Measurements from ENCODE around the gene CTRB2.
"Not testable (repeated sequence)": the region's sequence is repeated elsewhere in the genome, so short reads cannot be mapped to it uniquely, and the experiment has no call there.

The CTRB2 gene

DNA sequence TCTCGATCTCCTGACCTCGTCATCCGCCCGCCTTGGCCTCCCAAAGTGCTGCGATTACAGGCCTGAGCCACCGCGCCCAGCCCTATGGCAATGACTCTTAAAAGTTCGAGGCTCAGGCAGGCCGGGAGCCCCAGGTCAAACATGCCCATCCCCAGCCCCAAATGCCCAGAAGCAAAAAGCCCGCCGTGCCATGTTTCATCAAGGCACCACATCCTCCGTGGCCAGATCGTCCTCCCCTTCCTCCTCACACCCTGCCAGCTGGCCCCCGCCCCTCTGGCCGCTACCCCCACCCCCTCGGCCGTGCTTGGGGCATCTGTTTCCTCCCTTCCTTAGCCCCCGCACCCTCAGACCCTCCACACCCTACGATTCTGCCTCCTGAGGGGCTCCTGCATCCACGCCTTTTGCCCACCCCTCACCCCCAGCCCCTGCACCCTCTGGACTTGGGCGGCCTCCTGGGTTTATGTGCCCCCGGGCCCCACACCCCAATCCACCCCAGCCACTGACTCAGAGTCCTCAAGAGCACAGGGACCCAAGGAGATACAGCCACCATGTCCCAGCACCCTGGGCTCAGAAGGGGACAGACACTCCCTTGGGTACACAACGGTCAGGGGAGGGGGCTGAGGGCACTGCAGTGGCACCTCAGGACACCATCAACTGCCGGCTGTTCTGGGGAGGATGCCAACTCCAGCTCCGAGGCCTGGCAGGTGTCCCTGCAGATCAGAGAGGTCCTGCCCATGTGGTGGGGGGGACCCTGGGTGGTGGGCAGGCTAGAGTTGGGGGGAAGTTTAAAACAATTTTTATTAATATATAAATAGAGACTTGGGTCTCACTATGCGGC lies 18.9 kb upstream of the CTRB2 start:
- DNase-seq = no peak

DNA sequence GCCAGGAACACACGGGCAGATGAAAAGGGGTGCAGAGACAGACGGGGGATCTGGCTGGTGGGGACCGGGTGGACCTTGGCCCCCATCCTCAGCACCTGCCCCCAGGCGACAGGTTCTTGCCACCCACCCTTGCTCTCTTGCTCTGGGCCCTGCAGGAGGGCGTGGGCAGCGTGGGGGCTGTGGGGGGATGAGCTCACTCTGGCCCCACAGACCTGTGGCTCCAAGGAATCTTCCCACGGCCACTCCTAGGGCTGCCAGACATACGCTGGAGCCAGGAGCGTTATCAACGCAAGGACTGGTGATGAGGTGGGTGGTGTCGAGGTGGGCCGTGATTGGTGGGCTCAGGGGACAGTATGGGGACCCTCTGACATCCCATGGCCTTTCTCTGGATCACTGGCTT lies 18.1 kb upstream of the CTRB2 start:
- DNase-seq = no peak

DNA sequence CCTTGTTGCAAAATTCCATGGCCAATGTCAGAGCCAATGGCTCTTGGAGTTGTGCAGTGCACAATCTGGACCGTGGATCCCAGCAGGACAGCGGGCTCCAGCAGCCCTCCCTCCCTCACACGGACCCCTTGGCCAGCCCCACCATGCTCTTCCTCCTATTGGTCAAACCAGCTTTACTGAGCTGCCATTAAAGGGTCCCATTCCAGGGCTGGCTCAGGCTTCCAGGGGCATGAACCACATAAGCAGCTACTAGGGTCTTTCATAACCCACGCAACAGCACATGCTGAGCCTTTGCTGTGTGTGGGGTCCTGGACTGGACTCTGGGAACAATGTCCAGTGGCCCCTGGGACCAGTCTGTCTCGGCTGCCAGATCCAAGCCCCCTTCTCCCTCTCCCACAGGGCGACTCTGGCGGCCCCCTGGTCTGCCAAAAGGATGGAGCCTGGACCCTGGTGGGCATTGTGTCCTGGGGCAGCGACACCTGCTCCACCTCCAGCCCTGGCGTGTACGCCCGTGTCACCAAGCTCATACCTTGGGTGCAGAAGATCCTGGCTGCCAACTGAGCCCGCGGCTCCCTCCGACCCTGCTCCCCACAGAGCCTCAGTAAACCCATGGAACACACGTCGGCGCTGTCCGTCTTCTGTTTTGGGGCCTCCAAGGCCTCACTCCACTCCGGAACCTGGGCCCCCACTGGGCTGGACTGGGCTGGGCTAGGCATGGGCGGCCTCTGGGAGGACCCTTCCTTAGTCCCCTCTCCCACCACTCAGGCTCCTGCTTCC lies 17.5 kb upstream of the CTRB2 start:
- DNase-seq = no peak

DNA sequence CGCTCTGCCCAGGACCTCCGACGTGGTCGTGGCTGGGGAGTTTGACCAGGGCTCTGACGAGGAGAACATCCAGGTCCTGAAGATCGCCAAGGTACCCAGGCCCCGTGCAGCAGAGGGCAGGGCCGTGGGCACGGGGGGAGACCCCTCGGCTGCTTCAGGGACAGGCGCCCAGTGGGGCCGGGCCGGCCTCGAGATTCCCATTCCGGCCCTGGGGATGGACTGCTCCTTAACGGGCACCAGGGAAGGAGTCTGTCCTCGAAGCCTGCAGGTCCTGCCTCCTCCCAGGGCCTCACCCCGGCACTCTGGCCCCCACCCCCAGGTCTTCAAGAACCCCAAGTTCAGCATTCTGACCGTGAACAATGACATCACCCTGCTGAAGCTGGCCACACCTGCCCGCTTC lies 16.2 kb upstream of the CTRB2 start:
- not testable (repeated sequence) for DNase-seq

DNA sequence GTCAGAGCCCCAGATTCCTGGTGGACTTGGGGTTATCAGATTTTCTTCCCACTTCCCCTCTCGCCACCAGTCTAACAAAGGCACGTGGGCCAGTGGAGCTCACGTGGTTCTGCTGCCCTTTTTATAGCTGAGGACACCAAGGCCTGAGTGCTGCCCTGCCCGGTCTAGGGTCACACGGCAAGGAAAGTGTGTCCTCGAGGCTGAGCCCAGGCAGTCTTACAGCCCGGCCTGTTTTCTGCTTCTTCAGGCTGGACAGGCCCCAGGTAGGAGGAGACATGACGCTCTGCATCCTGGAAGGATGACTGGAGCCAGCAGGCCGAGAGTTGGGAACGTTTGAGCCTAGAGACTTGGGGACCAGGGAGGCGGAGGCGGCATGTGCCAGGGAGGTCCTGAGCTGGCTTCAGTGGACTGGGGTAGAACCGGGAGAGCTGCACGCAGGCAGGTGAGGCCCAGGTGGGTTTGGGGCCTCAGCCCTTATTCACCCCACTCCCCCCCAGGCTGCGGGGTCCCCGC lies 15.4 kb upstream of the CTRB2 start:
- DNase-seq = no peak

DNA sequence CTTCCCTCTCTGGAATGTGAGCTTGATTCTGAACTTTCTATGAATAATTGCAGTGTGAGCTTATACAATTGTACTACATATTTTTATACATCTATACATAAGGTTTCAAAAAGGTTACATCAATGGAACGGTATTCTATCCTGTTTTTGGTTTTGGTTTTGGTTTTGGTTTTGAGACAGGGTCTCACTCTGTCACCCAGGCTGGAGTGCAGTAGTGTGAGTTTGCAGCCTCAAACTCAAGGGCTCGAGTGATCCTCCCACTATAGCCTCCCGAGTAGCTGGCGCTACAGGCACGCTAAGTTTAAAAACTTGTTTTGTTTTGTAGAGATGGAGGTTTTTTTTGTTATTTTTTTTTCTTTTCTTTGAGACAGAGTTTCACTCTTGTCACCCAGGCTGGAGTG lies 12.9 kb upstream of the CTRB2 start:
- DNase-seq = no peak

DNA sequence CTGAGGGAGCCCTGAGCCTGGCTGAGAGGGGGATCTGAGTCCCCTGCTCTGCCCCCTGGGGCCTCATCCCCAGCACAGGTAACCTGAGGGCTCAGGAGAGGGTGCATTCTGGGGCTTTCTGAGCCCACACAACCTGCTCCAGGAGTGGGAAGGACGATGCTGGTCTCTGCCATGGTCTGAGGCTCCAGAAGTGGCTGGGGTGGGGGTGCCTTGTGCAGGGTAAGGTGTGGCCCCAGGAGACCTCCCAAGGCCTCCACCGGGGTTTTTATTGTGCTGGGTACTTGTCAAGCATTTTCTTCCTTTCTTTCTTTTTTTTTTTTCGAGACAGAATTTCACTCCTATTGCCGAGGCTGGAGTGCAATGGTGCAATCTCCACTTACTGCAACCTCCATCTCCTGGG lies 12.1 kb upstream of the CTRB2 start:
- DNase-seq = no peak

DNA sequence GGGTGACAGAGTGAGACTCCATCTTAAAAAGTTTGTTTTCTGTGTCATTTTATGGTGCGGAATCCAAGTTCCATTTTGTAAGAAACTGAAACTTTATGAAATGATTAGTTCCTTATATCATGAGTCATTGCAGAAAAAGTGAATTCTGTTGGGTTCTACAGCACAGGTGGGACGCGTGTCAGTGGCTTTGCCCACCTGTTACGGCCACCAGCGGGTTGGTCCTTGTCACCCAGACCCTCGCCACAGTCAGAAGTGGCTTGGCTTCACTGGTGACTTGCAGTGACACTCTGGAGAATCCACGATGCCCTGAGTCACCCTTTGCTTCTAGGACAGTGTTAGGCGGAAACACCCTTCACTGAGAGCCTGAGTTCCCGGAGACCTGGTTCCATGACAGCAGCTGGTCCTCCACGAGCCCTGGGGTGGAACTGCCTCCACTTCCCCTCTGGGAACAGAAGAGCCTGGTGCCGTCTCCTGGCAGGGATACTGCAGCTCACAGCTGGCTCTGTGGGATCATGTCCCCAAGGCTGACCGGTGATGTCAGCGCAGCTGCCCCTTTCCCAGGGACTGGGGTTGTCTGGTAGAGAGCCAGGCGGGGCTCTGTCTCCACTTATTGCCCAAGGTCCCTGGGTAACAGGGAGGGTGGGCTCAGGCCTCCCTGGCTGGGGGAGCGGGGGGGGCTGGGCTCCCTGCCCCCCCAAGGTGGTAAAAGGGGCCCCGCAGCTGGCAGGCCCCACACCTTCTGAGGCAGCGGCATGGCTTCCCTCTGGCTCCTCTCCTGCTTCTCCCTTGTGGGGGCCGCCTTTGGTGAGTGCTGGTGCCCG lies 11.5 kb upstream of the CTRB2 start, which contains the start of gene CTRB1:
CTRB1 (plus strand) TSS at position 733 of the 821 bp plus-strand sequence; CDS start at position 753, 20 bp downstream.
- DNase-seq = no peak

DNA sequence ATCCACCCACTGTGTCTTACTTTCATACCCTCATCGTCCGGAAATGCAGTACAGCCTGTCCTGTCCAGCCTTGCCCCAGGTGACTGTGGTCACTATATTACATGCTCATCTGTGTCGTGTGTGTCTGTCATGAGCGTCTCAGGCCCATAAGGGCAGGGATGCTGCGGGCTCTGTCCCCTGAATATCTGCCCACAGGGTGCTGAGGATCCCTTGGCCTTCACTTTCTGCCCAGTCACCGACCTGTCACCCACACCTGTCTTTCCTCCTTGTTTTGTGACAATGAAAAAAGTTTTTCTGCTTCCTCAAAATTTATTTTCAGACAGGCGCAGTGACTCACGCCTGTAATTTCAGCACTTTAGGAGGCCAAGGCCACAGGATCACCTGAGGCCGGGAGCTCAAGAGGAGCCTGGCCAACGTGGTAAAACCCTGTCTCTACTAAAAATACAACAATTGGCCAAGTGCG lies 10.5 kb upstream of the CTRB2 start:
- DNase-seq = no peak

DNA sequence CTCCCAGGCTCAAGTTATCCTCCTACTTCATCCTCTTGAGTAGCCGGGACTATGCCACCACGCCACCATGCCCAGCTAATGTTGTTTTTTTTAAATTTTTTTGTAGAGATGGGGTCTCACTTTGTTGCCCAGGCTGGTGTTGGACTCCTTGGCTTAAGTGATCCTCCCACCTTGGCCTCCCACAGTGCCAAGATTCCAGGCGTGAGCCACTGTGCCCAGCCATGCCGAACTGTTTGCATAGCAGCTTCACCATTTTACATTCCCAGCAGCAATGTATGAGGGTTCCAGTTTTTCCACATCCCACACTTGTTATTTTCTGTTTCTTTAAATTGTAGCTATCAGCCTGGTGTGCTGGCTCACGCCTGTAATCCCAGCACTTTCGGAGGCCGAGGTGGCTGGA lies 9.6 kb upstream of the CTRB2 start:
- DNase-seq = no peak

DNA sequence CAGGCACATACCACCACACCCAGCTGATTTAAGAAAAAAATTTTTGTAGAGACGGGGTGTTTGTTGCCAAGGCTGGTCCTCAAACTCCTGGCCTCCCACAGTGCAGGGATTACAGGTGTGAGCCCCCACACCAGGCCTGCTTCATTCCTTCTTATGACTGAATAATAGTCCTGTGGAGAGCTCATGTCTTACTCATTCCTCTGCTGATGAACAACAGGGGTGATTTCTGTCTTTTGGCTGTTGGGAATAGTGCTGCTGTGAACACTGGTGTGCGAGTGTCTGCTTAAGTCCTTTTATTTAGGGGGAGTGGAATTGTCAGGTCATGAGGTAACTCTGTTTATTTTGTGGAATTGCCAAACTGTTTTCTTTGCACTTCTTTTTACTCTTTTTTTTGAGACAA lies 9.2 kb upstream of the CTRB2 start:
- DNase-seq = no peak

DNA sequence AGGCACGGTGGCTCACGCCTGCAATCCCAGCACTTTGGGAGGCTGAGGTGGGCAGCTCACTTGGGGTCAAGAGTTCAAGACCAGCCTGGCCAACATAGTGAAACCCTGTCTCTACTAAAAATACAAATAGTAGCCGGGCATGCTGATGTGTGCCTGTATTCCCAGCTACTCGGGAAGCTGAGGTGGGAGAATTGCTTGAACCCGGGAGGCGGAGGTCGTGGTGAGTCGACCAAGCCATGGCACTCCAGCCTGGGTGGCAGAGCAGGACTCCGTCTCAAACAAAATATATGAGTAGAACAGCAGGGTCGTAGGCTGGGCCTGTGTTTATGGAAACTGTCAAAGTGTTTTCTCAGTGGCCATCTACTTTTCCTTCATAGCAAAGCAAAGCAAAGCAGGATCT lies 4.3 kb upstream of the CTRB2 start:
- not testable (repeated sequence) for DNase-seq

DNA sequence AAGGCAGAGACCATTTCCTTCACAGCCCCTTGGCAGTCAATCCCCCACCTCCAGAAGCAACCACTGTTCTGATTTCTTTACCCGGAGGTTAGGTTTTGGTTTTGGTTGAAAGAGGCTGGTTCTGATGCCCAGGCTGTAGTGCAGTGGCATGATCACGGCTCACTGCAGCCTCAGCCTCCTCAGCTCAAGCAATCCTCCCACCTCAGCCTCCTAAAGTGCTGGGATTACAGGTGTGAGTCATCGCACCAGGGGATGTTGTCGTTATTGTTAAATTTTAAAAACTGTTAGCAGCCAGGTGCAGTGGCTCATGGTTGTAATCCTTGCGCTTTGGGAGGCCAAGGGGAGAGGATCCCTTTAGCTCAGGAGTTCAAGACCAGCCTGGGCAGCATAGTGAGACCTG lies 3.0 kb upstream of the CTRB2 start:
- no peak for DNase-seq

DNA sequence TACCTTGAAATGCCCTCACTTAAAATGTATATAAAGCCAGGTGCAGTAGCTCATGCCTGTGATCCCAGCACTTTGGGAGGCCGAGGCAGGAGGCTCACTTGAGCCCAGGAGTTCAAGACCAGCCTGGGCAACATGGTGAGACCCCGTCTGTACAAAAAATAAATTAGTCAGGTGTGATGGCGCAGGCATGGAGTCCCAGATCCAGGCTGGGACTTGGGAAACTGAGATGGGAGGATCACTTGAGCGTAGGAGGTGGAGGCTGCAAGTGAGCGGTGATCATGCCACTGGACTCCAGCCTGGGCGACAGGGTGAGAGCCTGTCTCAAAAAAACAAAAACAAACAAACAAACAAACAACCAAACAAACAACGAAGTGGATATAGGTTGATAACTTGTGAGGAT lies 2.6 kb upstream of the CTRB2 start:
- DNase-seq = not testable (repeated sequence)

DNA sequence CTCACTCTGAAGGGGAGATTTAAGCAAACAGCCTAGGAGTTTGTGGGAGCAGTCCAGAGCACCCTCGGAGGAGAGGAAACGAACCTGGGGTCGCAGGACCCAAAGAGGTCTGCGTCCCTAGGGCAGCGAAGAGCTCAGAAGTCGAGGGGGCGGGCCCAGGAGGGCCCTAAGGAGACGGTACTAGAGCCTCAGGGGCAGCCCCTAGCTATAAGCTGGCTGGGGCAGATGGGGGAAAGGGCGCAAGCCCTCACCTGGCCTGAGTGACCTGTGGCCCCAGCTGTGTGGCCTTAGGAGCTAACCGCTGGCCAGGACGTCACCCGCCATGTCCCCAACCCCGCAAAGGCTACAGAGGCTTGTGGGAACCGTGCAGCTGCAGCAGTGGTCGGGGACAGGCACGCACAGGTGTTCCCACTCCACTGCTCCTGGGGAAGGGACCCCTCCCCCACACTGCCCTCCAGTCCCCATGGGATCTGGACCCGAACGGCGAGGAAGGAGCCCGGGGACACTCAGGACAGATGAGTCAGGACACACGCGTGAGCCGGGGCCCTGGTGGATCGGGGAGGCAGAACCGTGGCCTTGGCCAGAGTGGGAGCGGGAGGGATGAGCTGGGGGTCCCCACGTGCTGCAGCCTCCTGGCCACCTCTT lies 2.0 kb upstream of the CTRB2 start:
- no peak for DNase-seq

DNA sequence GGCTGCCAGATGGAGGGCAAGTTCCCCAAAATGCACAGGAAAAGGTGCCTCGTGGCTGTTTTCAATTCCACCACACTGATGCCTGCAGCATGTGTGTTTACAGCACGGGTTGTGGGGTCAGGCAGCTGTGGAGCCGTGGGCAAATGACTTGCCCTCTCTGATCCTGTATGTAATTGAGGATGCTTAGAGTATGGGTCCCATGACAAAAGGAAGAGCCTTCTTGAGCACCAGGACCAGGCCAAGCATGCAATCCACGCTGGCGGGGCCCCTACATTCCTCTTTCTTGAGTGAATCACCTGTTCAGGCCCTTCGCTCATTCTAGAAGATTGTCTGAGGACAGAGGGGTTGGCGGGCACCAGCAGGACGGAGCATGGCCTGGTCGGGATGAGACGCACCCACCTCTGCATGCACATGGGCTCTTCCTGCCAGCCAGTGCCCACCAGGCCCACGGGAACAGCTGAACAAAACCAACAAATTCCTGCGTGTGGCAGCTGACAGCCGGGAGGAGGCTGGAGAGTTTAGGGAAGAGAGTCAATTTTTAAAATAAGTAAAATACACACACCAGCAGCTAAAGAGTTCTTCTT lies 1.4 kb upstream of the CTRB2 start:
- DNase-seq = no peak

DNA sequence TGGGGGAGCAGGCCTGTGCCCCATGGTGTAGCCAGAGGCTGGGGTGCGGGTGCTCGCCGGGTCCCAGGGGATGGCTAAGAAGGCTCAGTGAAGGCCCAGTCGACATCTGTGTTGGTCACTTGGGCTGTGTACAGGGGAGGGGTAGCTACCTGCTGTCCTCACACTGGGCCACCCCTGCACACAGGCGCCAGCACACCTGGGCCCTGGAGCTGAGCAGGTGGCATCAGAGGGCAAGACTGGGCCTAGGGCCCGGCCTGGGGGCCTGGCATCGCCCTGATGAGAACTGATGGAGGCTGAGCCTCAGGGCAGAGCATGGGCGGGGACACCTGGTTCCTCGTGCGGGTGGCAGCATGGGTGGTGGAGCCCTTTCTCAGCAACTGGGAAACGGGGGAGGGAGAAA lies 870 bp upstream of the CTRB2 start:
- DNase-seq = no peak

DNA sequence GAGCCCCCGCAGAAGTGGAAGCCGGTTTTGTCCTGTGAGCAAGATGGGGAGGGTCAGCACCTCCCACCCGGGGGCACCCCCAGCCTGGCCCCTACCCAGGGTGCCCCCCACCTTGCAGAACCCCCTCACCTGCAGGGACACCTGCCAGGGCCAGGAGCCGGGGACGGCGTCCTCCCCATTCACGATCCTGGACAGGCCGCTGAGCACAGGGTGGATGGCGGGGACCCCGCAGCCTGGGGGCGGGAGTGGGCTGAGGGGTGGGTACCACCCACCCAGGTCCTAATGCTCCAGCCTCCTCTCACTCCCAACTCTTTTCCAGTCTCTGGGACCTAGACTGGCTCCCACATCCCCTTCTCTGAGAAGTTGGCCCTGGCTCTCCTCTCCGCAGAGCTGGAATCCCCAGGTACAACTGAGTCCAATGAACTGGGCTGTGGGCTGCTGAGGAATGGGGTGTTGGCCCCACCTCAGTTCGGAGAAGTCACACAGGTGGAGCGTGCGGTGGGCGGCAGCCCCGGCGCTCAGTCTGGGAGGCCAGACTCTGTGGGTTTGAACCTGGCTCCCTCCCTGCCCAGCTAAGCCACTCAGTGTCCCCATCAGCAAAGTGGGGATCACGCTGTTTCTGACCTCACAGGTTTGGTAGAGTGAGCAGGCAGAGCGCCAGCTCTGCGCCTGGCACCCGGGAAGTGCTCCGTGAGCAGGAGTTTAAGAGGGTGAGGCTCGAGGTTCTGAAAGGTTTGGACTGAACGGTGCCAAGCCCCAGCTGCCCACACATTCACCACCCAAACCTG lies 806 bp downstream of the CTRB2 start:
- DNase-seq = not testable (repeated sequence)

DNA sequence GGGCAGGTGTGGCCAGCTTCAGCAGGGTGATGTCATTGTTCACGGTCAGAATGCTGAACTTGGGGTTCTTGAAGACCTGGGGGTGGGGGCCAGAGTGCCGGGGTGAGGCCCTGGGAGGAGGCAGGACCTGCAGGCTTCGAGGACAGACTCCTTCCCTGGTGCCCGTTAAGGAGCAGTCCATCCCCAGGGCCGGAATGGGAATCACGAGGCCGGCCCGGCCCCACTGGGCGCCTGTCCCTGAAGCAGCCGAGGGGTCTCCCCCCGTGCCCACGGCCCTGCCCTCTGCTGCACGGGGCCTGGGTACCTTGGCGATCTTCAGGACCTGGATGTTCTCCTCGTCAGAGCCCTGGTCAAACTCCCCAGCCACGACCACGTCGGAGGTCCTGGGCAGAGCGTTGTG lies 1.5 kb downstream of the CTRB2 start:
- DNase-seq = not testable (repeated sequence)

DNA sequence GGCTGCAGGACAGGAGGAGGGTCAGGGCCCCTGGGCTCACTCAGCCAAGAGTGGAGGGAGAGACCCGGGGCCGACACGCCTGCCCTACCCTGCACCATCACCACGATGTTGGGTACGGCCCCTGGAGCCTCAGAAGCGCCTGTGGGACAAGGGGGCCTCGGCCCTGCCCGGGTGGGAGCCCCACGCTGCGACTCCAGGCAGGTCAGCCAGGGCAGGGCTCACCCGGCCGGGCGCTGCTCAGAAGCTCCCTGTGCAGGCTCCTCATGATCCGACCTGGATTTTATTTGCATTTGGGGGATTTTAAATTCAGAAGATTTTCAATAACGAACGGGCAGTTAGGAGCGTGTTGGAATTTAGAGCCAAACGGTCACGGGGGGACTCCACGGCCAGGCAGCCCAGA lies 2.1 kb downstream of the CTRB2 start:
- not testable (repeated sequence) for DNase-seq

DNA sequence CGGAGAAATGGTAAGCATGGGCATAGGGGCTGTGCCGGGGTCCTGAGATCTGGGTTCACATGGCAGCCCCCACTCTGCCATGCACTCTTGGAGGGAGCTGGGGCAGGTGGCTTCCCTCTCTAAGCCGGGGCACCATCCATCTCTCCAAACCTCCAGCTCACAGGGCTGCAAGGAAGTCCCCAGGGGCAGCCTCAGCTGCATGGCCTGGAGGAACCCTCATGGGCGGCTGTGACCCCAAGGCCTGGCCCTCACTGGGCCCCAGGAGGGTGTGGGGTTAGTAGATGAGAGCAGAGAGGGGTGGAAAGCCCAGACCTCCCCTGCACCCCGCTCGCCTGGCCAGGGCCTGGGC lies 2.6 kb downstream of the CTRB2 start:
- DNase-seq = no peak

Measured in EL (cell line).